ENCODE measurements around the gene ATG10. TPM values are rescaled to one million over a fixed set of nuclear protein-coding genes. Genes with fewer than 3 reads are reported as not detected.
A peak's percentile ranks its signal among the peaks of the same experiment; 100 is the strongest.

ATG10 gene
- total RNA-seq, 1 experiment from 2014 or later: 7.6 TPM

DNA sequence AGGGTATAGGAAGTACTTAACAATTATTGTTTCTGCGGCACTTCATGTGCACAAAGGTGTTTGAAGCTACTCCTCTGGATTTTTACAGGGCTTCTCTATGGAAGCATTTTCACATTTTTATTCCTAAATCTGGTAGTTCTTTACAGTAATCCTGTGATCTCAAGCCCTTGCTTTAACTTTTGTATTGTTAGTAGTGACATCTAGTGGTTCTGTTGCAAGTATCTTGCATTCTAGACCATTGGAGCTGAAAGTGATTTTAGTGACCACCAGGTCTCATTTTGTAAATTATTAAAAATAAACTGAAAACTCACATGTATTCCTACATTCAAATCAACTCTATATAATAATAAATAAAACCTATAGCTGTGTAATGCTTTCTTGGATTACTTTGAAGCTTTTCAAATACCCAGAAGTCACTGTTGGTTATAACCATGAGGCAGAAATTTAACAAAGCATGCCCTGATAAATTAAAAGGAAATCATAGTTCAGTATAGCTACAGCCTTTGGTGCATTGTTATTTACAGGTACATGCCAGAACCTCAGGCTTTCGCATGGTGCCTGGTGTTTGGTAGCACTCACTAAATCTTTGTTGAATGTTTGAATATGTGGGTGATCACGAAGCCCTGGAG is 287.5 kb downstream of the ATG10 start:
- Histone ChIP-seq H2BK20ac (ENCODE audit: low read depth, low read length, poor library complexity, severe bottlenecking) (no peak overlapping the region), H2AFZ (ENCODE audit: low read length) (no peak overlapping the region), H3K9ac (ENCODE audit: extremely low read depth, insufficient read length, low read length) (no peak overlapping the region), H2AK5ac (ENCODE audit: insufficient read length, low read length) (no peak overlapping the region), H3K23ac (ENCODE audit: insufficient read length, low read depth, low read length) (no peak overlapping the region), H4K20me1 (ENCODE audit: control insufficient read depth, insufficient read depth, insufficient read length) (no peaks in the 10 kb centered on the region), H2BK120ac (ENCODE audit: low read depth, low read length, poor library complexity, severe bottlenecking) (no peak overlapping the region), H3K18ac (ENCODE audit: insufficient read length, low read depth, low read length) (no peak overlapping the region), H3K4me1 (ENCODE audit: insufficient read depth, low read length) (peaks cover 3% of the 10 kb centered on the region; the same call in 1 of the 2 replicates), H3K23me2 (ENCODE audit: insufficient read length, low read depth, low read length, poor library complexity, severe bottlenecking) (no peaks in the 10 kb centered on the region), H4K8ac (replicated peaks; ENCODE audit: insufficient read length, low read depth, low read length) (no peak overlapping the region), H4K91ac (ENCODE audit: insufficient read length, low read depth, low read length) (no peak overlapping the region), H3T11ph (ENCODE audit: low read length) (no peak overlapping the region), H3K4ac (ENCODE audit: low read depth, low read length) (no peak overlapping the region), H2BK12ac (ENCODE audit: insufficient read length, low read depth, low read length) (no peak overlapping the region), H3K79me1 (ENCODE audit: insufficient read depth, low read depth, low read length, poor library complexity, severe bottlenecking) (no peaks in the 10 kb centered on the region), H3K4me2 (ENCODE audit: insufficient read depth, insufficient read length, low read length) (no peak overlapping the region), H3K27me3 (ENCODE audit: insufficient read depth, low read length) (no peaks in the 10 kb centered on the region), H3K14ac (ENCODE audit: insufficient read depth, low read length) (no peak overlapping the region), H4K5ac (ENCODE audit: insufficient read length, low read depth, low read length) (no peak overlapping the region), H3K9me3 (ENCODE audit: control insufficient read depth, low read depth, low read length) (no peaks in the 10 kb centered on the region), H3K56ac (ENCODE audit: insufficient read length, low read depth, low read length) (no peak overlapping the region), H3K79me2 (ENCODE audit: insufficient read depth, low read length) (no peaks in the 10 kb centered on the region), H2BK15ac (ENCODE audit: low read depth, low read length) (no peak overlapping the region), H2BK5ac (ENCODE audit: insufficient read length, low read length) (no peak overlapping the region), H3K27ac (ENCODE audit: insufficient read length, low read depth, low read length) (no peak overlapping the region)
- H3K36me3 Mint-ChIP-seq (ENCODE audit: insufficient read depth in 1 of 3, low read depth in 3 of 3): peaks cover 0 to 1% (median 0%) of the 10 kb centered on the region in 3 experiments; a peak in 2 of 7 replicates
- H3K27me3 Mint-ChIP-seq (ENCODE audit: low read depth): no peaks in the 10 kb centered on the region
- no peak for DNase-seq
- H3K27ac Mint-ChIP-seq: 0 out of 7 replicates have a peak overlapping the region, but pooled peaks of 1 of the 3 experiments have one; percentile 44
- peaks cover 0 to 3% of the 10 kb centered on the region in 2 experiments; a peak in 1 of 5 replicates for H3K9me3 Mint-ChIP-seq
- TF ChIP-seq, protein P1, sequence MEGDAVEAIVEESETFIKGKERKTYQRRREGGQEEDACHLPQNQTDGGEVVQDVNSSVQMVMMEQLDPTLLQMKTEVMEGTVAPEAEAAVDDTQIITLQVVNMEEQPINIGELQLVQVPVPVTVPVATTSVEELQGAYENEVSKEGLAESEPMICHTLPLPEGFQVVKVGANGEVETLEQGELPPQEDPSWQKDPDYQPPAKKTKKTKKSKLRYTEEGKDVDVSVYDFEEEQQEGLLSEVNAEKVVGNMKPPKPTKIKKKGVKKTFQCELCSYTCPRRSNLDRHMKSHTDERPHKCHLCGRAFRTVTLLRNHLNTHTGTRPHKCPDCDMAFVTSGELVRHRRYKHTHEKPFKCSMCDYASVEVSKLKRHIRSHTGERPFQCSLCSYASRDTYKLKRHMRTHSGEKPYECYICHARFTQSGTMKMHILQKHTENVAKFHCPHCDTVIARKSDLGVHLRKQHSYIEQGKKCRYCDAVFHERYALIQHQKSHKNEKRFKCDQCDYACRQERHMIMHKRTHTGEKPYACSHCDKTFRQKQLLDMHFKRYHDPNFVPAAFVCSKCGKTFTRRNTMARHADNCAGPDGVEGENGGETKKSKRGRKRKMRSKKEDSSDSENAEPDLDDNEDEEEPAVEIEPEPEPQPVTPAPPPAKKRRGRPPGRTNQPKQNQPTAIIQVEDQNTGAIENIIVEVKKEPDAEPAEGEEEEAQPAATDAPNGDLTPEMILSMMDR (conservative IDR thresholded peaks at IDR 0.05): peak; percentile 70
- H3K4me1 Mint-ChIP-seq: peaks cover 21 to 22% of the 10 kb centered on the region in 2 experiments
- WGBS (ENCODE audit: extremely low coverage, insufficient read length, low lambda C conversion rate): no CpG with 5 or more reads among the region's 3 CpGs
- H3K4me3 Mint-ChIP-seq: no peak overlapping the region

Data from H9 (cell line).